ENCODE results near the gene TARS1. TPM values are rescaled to one million over a fixed set of nuclear protein-coding genes. Genes with fewer than 3 reads are reported as not detected.

TARS1 gene
- total RNA-seq, 1 experiment from 2014 or later: 304 TPM

DNA sequence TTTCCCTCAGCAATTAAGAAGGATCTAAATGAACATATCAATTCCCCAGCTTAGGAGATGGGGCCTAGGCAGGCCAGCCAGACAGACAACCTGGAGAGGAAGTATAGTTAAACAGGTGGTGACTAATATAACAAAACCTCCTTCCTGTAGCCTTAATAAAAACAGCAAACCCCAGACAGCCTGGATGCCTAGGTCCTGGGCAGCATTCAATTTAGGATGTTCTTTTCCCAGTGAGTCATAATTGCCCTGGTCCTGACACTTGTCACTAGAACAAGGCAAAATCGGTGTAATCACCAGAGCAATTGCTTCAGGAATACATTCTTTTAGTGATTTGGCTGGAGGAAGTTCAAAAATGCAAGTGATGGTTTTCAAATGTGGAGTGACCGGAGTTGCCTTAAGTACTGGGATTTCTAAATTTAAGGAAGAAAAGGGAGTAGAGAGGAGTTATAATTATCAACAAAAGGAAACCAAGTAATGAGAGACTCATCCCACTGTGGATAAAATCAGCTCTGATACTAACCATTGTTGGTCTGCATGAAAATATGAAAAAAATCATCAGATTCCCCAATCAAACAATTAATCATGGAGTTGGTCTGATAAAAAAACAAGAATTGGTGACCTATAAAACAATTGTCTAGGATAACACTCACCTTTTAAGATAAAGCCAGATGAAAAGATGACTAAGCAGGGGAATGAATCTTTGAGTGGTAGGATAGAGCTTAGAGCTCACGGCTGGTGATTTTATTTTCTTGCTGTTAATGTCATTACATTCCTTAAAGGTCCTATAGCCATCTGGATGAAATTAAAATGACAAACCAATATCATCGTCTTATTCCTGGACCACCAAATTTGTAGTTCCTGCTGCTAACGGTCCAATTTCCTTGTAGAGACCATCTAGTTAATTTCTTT, 39.0 kb upstream of the TARS1 start (continued):
- TF ChIP-seq, protein P1, sequence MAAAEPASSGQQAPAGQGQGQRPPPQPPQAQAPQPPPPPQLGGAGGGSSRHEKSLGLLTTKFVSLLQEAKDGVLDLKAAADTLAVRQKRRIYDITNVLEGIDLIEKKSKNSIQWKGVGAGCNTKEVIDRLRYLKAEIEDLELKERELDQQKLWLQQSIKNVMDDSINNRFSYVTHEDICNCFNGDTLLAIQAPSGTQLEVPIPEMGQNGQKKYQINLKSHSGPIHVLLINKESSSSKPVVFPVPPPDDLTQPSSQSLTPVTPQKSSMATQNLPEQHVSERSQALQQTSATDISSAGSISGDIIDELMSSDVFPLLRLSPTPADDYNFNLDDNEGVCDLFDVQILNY (CRISPR knock-in tag; IDR thresholded peaks at IDR 0.05): no peak
- TF ChIP-seq FOXK1 (CRISPR knock-in tag; IDR thresholded peaks at IDR 0.05) (no peak), NFYB (CRISPR knock-in tag; conservative IDR thresholded peaks at IDR 0.05; ENCODE audit: low read depth) (no peak)

DNA sequence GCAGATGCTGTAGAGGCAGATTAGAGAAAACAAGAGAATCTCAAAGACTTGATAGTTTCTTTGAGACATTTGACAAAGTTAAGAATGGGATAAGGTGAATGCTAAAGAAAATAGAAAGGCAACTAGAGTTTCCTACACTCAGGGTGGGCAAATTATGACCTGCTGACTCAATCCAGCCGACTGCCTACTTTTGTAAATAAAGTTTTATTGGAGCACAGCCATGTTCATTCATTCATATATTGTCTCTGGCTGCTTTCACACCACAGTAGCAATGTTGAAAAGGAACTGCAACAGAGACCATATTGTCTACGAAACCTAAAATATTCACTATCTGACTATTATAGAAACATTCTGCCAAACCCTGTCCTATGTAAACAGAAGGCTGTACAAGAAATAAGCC, 37.6 kb upstream of the TARS1 start:
- TF ChIP-seq, protein P2, sequence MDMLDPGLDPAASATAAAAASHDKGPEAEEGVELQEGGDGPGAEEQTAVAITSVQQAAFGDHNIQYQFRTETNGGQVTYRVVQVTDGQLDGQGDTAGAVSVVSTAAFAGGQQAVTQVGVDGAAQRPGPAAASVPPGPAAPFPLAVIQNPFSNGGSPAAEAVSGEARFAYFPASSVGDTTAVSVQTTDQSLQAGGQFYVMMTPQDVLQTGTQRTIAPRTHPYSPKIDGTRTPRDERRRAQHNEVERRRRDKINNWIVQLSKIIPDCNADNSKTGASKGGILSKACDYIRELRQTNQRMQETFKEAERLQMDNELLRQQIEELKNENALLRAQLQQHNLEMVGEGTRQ (CRISPR knock-in tag; IDR thresholded peaks at IDR 0.05): no peak
- TF ChIP-seq, protein P3, sequence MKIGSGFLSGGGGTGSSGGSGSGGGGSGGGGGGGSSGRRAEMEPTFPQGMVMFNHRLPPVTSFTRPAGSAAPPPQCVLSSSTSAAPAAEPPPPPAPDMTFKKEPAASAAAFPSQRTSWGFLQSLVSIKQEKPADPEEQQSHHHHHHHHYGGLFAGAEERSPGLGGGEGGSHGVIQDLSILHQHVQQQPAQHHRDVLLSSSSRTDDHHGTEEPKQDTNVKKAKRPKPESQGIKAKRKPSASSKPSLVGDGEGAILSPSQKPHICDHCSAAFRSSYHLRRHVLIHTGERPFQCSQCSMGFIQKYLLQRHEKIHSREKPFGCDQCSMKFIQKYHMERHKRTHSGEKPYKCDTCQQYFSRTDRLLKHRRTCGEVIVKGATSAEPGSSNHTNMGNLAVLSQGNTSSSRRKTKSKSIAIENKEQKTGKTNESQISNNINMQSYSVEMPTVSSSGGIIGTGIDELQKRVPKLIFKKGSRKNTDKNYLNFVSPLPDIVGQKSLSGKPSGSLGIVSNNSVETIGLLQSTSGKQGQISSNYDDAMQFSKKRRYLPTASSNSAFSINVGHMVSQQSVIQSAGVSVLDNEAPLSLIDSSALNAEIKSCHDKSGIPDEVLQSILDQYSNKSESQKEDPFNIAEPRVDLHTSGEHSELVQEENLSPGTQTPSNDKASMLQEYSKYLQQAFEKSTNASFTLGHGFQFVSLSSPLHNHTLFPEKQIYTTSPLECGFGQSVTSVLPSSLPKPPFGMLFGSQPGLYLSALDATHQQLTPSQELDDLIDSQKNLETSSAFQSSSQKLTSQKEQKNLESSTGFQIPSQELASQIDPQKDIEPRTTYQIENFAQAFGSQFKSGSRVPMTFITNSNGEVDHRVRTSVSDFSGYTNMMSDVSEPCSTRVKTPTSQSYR (CRISPR knock-in tag; IDR thresholded peaks at IDR 0.05): no peak
- no peak for TF ChIP-seq ZNF423 (CRISPR knock-in tag; IDR thresholded peaks at IDR 0.05)
- TF ChIP-seq PRRX2 (CRISPR knock-in tag; IDR thresholded peaks at IDR 0.05): no peak
- TF ChIP-seq CREM (CRISPR knock-in tag; IDR thresholded peaks at IDR 0.05): no peak
- no peak for TF ChIP-seq OVOL2 (CRISPR knock-in tag; IDR thresholded peaks at IDR 0.05; ENCODE audit: borderline replicate concordance)
- TF ChIP-seq ZBTB21 (CRISPR knock-in tag; IDR thresholded peaks at IDR 0.05; ENCODE audit: borderline replicate concordance): no peak
- TF ChIP-seq, protein P4, sequence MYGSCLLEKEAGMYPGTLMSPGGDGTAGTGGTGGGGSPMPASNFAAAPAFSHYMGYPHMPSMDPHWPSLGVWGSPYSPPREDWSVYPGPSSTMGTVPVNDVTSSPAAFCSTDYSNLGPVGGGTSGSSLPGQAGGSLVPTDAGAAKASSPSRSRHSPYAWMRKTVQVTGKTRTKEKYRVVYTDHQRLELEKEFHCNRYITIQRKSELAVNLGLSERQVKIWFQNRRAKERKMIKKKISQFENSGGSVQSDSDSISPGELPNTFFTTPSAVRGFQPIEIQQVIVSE (CRISPR knock-in tag; IDR thresholded peaks at IDR 0.05; ENCODE audit: borderline replicate concordance): no peak
- no peak for TF ChIP-seq SMAD3 (CRISPR knock-in tag; IDR thresholded peaks at IDR 0.05; ENCODE audit: borderline replicate concordance)
- TF ChIP-seq, protein P5, sequence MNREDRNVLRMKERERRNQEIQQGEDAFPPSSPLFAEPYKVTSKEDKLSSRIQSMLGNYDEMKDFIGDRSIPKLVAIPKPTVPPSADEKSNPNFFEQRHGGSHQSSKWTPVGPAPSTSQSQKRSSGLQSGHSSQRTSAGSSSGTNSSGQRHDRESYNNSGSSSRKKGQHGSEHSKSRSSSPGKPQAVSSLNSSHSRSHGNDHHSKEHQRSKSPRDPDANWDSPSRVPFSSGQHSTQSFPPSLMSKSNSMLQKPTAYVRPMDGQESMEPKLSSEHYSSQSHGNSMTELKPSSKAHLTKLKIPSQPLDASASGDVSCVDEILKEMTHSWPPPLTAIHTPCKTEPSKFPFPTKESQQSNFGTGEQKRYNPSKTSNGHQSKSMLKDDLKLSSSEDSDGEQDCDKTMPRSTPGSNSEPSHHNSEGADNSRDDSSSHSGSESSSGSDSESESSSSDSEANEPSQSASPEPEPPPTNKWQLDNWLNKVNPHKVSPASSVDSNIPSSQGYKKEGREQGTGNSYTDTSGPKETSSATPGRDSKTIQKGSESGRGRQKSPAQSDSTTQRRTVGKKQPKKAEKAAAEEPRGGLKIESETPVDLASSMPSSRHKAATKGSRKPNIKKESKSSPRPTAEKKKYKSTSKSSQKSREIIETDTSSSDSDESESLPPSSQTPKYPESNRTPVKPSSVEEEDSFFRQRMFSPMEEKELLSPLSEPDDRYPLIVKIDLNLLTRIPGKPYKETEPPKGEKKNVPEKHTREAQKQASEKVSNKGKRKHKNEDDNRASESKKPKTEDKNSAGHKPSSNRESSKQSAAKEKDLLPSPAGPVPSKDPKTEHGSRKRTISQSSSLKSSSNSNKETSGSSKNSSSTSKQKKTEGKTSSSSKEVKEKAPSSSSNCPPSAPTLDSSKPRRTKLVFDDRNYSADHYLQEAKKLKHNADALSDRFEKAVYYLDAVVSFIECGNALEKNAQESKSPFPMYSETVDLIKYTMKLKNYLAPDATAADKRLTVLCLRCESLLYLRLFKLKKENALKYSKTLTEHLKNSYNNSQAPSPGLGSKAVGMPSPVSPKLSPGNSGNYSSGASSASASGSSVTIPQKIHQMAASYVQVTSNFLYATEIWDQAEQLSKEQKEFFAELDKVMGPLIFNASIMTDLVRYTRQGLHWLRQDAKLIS (CRISPR knock-in tag; IDR thresholded peaks at IDR 0.05; ENCODE audit: borderline replicate concordance): no peak
- TF ChIP-seq, protein P6, sequence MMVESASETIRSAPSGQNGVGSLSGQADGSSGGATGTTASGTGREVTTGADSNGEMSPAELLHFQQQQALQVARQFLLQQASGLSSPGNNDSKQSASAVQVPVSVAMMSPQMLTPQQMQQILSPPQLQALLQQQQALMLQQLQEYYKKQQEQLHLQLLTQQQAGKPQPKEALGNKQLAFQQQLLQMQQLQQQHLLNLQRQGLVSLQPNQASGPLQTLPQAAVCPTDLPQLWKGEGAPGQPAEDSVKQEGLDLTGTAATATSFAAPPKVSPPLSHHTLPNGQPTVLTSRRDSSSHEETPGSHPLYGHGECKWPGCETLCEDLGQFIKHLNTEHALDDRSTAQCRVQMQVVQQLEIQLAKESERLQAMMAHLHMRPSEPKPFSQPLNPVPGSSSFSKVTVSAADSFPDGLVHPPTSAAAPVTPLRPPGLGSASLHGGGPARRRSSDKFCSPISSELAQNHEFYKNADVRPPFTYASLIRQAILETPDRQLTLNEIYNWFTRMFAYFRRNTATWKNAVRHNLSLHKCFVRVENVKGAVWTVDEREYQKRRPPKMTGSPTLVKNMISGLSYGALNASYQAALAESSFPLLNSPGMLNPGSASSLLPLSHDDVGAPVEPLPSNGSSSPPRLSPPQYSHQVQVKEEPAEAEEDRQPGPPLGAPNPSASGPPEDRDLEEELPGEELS (CRISPR knock-in tag; IDR thresholded peaks at IDR 0.05): no peak
- no peak for TF ChIP-seq IRF2 (CRISPR knock-in tag; IDR thresholded peaks at IDR 0.05; ENCODE audit: borderline replicate concordance, low read depth)
- no peak for TF ChIP-seq ZNF138 (CRISPR knock-in tag; conservative IDR thresholded peaks at IDR 0.05)
- TF ChIP-seq, protein P7, sequence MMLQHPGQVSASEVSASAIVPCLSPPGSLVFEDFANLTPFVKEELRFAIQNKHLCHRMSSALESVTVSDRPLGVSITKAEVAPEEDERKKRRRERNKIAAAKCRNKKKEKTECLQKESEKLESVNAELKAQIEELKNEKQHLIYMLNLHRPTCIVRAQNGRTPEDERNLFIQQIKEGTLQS (CRISPR knock-in tag; conservative IDR thresholded peaks at IDR 0.05): no peak
- TF ChIP-seq, protein P8, sequence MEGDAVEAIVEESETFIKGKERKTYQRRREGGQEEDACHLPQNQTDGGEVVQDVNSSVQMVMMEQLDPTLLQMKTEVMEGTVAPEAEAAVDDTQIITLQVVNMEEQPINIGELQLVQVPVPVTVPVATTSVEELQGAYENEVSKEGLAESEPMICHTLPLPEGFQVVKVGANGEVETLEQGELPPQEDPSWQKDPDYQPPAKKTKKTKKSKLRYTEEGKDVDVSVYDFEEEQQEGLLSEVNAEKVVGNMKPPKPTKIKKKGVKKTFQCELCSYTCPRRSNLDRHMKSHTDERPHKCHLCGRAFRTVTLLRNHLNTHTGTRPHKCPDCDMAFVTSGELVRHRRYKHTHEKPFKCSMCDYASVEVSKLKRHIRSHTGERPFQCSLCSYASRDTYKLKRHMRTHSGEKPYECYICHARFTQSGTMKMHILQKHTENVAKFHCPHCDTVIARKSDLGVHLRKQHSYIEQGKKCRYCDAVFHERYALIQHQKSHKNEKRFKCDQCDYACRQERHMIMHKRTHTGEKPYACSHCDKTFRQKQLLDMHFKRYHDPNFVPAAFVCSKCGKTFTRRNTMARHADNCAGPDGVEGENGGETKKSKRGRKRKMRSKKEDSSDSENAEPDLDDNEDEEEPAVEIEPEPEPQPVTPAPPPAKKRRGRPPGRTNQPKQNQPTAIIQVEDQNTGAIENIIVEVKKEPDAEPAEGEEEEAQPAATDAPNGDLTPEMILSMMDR (IDR thresholded peaks at IDR 0.05): no peak
- ATAC-seq: no peak
- no peak overlapping the region for H3K27ac Mint-ChIP-seq
- H3K4me3 Mint-ChIP-seq: no peak overlapping the region
- DNase-seq (ENCODE audit: low spot score): no peak
- CTCF ChIA-PET: no interaction called here
- peaks cover 11% of the 10 kb centered on the region for H3K4me1 Mint-ChIP-seq
- no peaks in the 10 kb centered on the region for H3K27me3 Mint-ChIP-seq (ENCODE audit: low read depth)
- POLR2A ChIA-PET: no interaction called here
- H3K9me3 Mint-ChIP-seq: peaks cover 11% of the 10 kb centered on the region
- no peaks in the 10 kb centered on the region for H3K36me3 Mint-ChIP-seq

All from WTC11 (cell line).